BLaER1 (cell line): ENCODE results near the gene NFIC.

Experiments
- H3K27ac ChIP-seq: shearing (Covaris generic); formaldehyde crosslinking; 2 replicates; pipeline ENCODE4 v1.8.1; 2022
- H3K27me3 ChIP-seq: shearing (Covaris generic); formaldehyde crosslinking; 2 replicates; pipeline ENCODE4 v1.8.1; 2022
- H3K36me3 ChIP-seq: shearing (Covaris generic); formaldehyde crosslinking; 2 replicates; pipeline ENCODE4 v1.8.1; 2022
- H3K4me1 ChIP-seq: shearing (Covaris generic); formaldehyde crosslinking; 2 replicates; pipeline ENCODE4 v1.8.1; 2022
- H3K4me2 ChIP-seq: shearing (Covaris generic); formaldehyde crosslinking; 2 replicates; pipeline ENCODE4 v1.8.1; 2022
- H3K4me3 ChIP-seq: shearing (Covaris generic); formaldehyde crosslinking; 2 replicates; pipeline ENCODE4 v1.8.1; 2022
- H3K9ac ChIP-seq: shearing (Covaris generic); formaldehyde crosslinking; 2 replicates; pipeline ENCODE4 v1.8.1; 2022
- H3K9me3 ChIP-seq: shearing (Covaris generic); formaldehyde crosslinking; 2 replicates; pipeline ENCODE4 v1.8.1; 2022
- H4K20me1 ChIP-seq: shearing (Covaris generic); formaldehyde crosslinking; 2 replicates; pipeline ENCODE4 v1.8.1; 2022
- Cebpa-rat ChIP-seq: shearing (Covaris generic); IDR thresholded peaks from 2 replicates; pipeline ENCODE4 v1.8.1; 2022

Gene NFIC

GRCh38 chr19:3358689-3359014, 7.7 kb upstream of the NFIC start:
- no peak for TF ChIP-seq Cebpa-rat
- Histone ChIP-seq H4K20me1 (peaks cover 19% of the 10 kb centered on the region), H3K4me2 (peak overlapping the region; percentile 98), H3K9me3 (0 out of 2 replicates have a peak, but pooled peaks cover 6% of the 10 kb centered on the region), H3K27me3 (no peaks in the 10 kb centered on the region; the same call in 1 of the 2 replicates), H3K4me3 (peak overlapping the region; percentile 83), H3K4me1 (peaks cover 39% of the 10 kb centered on the region), H3K36me3 (no peaks in the 10 kb centered on the region), H3K9ac (peak overlapping the region; percentile 91), H3K27ac (peak overlapping the region; percentile 92)

GRCh38 chr19:3359015-3359918, 7.1 kb upstream of the NFIC start:
- no peaks in the 10 kb centered on the region; the same call in 1 of the 2 replicates for H3K27me3 ChIP-seq
- H4K20me1 ChIP-seq = peaks cover 26% of the 10 kb centered on the region
- H3K4me2 ChIP-seq = peak overlapping the region; percentile 98
- peaks cover 45% of the 10 kb centered on the region for H3K4me1 ChIP-seq
- H3K9me3 ChIP-seq = 0 out of 2 replicates have a peak, but pooled peaks cover 6% of the 10 kb centered on the region
- H3K27ac ChIP-seq = peak overlapping the region; percentile 92
- H3K9ac ChIP-seq = peak overlapping the region; percentile 91
- no peaks in the 10 kb centered on the region for H3K36me3 ChIP-seq
- TF ChIP-seq Cebpa-rat = no peak
- H3K4me3 ChIP-seq = peak overlapping the region; percentile 83

- no peaks in the 10 kb centered on the region; the same call in 1 of the 2 replicates for H3K27me3 ChIP-seq
- peak overlapping the region; percentile 92 for H3K27ac ChIP-seq
- H3K4me1 ChIP-seq = peaks cover 52% of the 10 kb centered on the region
- H3K9ac ChIP-seq = peak overlapping the region; percentile 91
- H3K36me3 ChIP-seq = no peaks in the 10 kb centered on the region
- TF ChIP-seq Cebpa-rat = no peak
- H3K4me2 ChIP-seq = peak overlapping the region; percentile 85
- no peaks in the 10 kb centered on the region for H3K9me3 ChIP-seq
- peaks cover 32% of the 10 kb centered on the region for H4K20me1 ChIP-seq
- peak overlapping the region; percentile 83 for H3K4me3 ChIP-seq
Observed at GRCh38 chr19:3359919-3360420, 6.4 kb upstream of the NFIC start.

- Histone ChIP-seq H3K9ac (peak overlapping the region; percentile 91), H3K4me2 (peak overlapping the region; percentile 85), H3K4me3 (peak overlapping the region; percentile 83), H4K20me1 (peaks cover 38% of the 10 kb centered on the region), H3K9me3 (no peaks in the 10 kb centered on the region), H3K36me3 (no peaks in the 10 kb centered on the region), H3K27me3 (no peaks in the 10 kb centered on the region; the same call in 1 of the 2 replicates), H3K4me1 (peaks cover 59% of the 10 kb centered on the region), H3K27ac (peak overlapping the region; percentile 92)
- TF ChIP-seq Cebpa-rat = no peak; the same call in 1 of the 2 replicates
Observed at GRCh38 chr19:3360421-3361383, 5.7 kb upstream of the NFIC start.

- Histone ChIP-seq H3K4me2 (peak overlapping the region; percentile 85), H3K9ac (no peak overlapping the region), H3K27ac (0 out of 2 replicates have a peak overlapping the region, but pooled peaks have one; percentile 92), H3K9me3 (no peaks in the 10 kb centered on the region), H4K20me1 (peaks cover 38% of the 10 kb centered on the region), H3K4me1 (peaks cover 61% of the 10 kb centered on the region), H3K36me3 (no peaks in the 10 kb centered on the region), H3K27me3 (no peaks in the 10 kb centered on the region; the same call in 1 of the 2 replicates), H3K4me3 (peak overlapping the region; percentile 83)
- no peak for TF ChIP-seq Cebpa-rat
Observed at GRCh38 chr19:3361384-3362216, 4.8 kb upstream of the NFIC start.

GRCh38 chr19:3362217-3362906, 4.0 kb upstream of the NFIC start:
- peaks cover 57% of the 10 kb centered on the region for H3K4me1 ChIP-seq
- no peaks in the 10 kb centered on the region; the same call in 1 of the 2 replicates for H3K27me3 ChIP-seq
- H3K9me3 ChIP-seq = no peaks in the 10 kb centered on the region
- no peaks in the 10 kb centered on the region for H3K36me3 ChIP-seq
- H3K9ac ChIP-seq = no peak overlapping the region
- no peak overlapping the region; the same call in 1 of the 2 replicates for H3K4me3 ChIP-seq
- peak overlapping the region; percentile 85 for H3K4me2 ChIP-seq
- no peak for TF ChIP-seq Cebpa-rat
- H4K20me1 ChIP-seq = peaks cover 38% of the 10 kb centered on the region
- 0 out of 2 replicates have a peak overlapping the region, but pooled peaks have one; percentile 2 for H3K27ac ChIP-seq

GRCh38 chr19:3363841-3364500, 2.4 kb upstream of the NFIC start:
- Histone ChIP-seq H3K27ac (0 out of 2 replicates have a peak overlapping the region, but pooled peaks have one; percentile 13), H3K27me3 (no peaks in the 10 kb centered on the region), H3K4me3 (no peak overlapping the region), H3K9ac (peak overlapping the region; percentile 34; the same call in 1 of the 2 replicates), H3K4me2 (peak overlapping the region; percentile 39), H3K9me3 (no peaks in the 10 kb centered on the region), H3K4me1 (peaks cover 61% of the 10 kb centered on the region), H4K20me1 (peaks cover 53% of the 10 kb centered on the region), H3K36me3 (no peaks in the 10 kb centered on the region)
- no peak for TF ChIP-seq Cebpa-rat

- H3K9me3 ChIP-seq = no peaks in the 10 kb centered on the region
- peaks cover 58% of the 10 kb centered on the region for H4K20me1 ChIP-seq
- H3K36me3 ChIP-seq = no peaks in the 10 kb centered on the region
- peaks cover 66% of the 10 kb centered on the region for H3K4me1 ChIP-seq
- no peak overlapping the region for H3K27ac ChIP-seq
- no peak overlapping the region for H3K4me3 ChIP-seq
- peak overlapping the region; percentile 95; the same call in 1 of the 2 replicates for H3K4me2 ChIP-seq
- H3K9ac ChIP-seq = no peak overlapping the region
- no peak for TF ChIP-seq Cebpa-rat
- no peaks in the 10 kb centered on the region for H3K27me3 ChIP-seq
Observed at GRCh38 chr19:3364501-3364858, 1.9 kb upstream of the NFIC start.
